Stimulated activated CD4-positive, alpha-beta T cell treated with anti-CD3 and anti-CD28 coated beads, Interleukin-1b, Interleukin-23, amount 100 ng/mL, for 24 hours (primary cell): ENCODE results near the gene AGAP5.
"Not testable (repeated sequence)": the region's sequence is repeated elsewhere in the genome, so short reads cannot be mapped to it uniquely, and the experiment has no call there.

Experiments used
- DNase-seq, 4 experiments: peaks; one replicate each; pipeline ENCODE4 v3.0.0-alpha.2; 2020; ENCODE audit warnings: low read depth in 4 of 4, low spot score in 1 of 4

AGAP5 gene

GRCh38 chr10:73715179-73716156, 17.6 kb upstream of the AGAP5 start:
- not testable (repeated sequence) for DNase-seq

GRCh38 chr10:73714483-73714882, 16.6 kb upstream of the AGAP5 start:
- DNase-seq: not testable (repeated sequence)

GRCh38 chr10:73713912-73714311, 16.0 kb upstream of the AGAP5 start:
- DNase-seq: not testable (repeated sequence)

GRCh38 chr10:73711683-73712082, 13.8 kb upstream of the AGAP5 start:
- not testable (repeated sequence) for DNase-seq

GRCh38 chr10:73708122-73708521, 10.2 kb upstream of the AGAP5 start:
- not testable (repeated sequence) for DNase-seq

- not testable (repeated sequence) for DNase-seq
Measured at GRCh38 chr10:73707628-73708027, 9.7 kb upstream of the AGAP5 start.

- DNase-seq: not testable (repeated sequence)
Measured at GRCh38 chr10:73706488-73706887, 8.6 kb upstream of the AGAP5 start.

- DNase-seq: not testable (repeated sequence)
Measured at GRCh38 chr10:73705506-73706072, 7.7 kb upstream of the AGAP5 start.

GRCh38 chr10:73703924-73704323, 6.0 kb upstream of the AGAP5 start:
- not testable (repeated sequence) for DNase-seq

GRCh38 chr10:73698819-73699218, 910 bp upstream of the AGAP5 start:
- DNase-seq: not testable (repeated sequence)

- not testable (repeated sequence) for DNase-seq
Measured at GRCh38 chr10:73695302-73695701, 2.6 kb downstream of the AGAP5 start.

- DNase-seq: not testable (repeated sequence)
Measured at GRCh38 chr10:73690755-73691154, 7.2 kb downstream of the AGAP5 start.

GRCh38 chr10:73689596-73689995, 8.3 kb downstream of the AGAP5 start:
- not testable (repeated sequence) for DNase-seq

- not testable (repeated sequence) for DNase-seq
Measured at GRCh38 chr10:73687641-73688040, 10.3 kb downstream of the AGAP5 start.

- not testable (repeated sequence) for DNase-seq
Measured at GRCh38 chr10:73674546-73674945, 23.4 kb downstream of the AGAP5 start.

- DNase-seq: not testable (repeated sequence)
Measured at GRCh38 chr10:73668378-73668777, 29.5 kb downstream of the AGAP5 start.

- DNase-seq: not testable (repeated sequence)
Measured at GRCh38 chr10:73666153-73666809, 31.6 kb downstream of the AGAP5 start.

GRCh38 chr10:73665581-73665980, 32.3 kb downstream of the AGAP5 start:
- DNase-seq: not testable (repeated sequence)

GRCh38 chr10:73664156-73665040, 33.5 kb downstream of the AGAP5 start:
- not testable (repeated sequence) for DNase-seq

- DNase-seq: not testable (repeated sequence)
Measured at GRCh38 chr10:73663621-73664020, 34.3 kb downstream of the AGAP5 start.
